Esophagus muscularis mucosa (tissue), 4 donors: ENCODE measurements around the gene WWOX. TPM values are rescaled to one million over a fixed set of nuclear protein-coding genes. Genes with fewer than 3 reads are reported as not detected.

Experiments
- DNase-seq: peaks from one replicate; pipeline ENCODE4 v3.0.0-alpha.2; 2017; ENCODE audit errors: extremely low spot score
- H3K27ac ChIP-seq, 4 donors: fragments of 200-600 bp; sonication (generic); replicated peaks in 1 of 4; 1 replicate in 3 of 4; 2 replicates in 1 of 4; pipeline ENCODE4 v1.5.1; 2016 to 2019; ENCODE audit warnings: mild to moderate bottlenecking in 1 of 4
- H3K27me3 ChIP-seq, 4 donors: fragments of 200-600 bp; sonication (generic); one replicate each; pipeline versions ENCODE4 v1.5.1 to v1.6.0; 2016 to 2019
- H3K36me3 ChIP-seq, 4 donors: fragments of 200-600 bp; sonication (generic); one replicate each; pipeline ENCODE4 v1.5.1; 2016 to 2019
- H3K4me1 ChIP-seq, 4 donors: fragments of 200-600 bp; sonication (generic); one replicate each; pipeline ENCODE4 v1.5.1; 2016 to 2019
- H3K4me3 ChIP-seq, 4 donors: fragments of 200-600 bp; sonication (generic); 1 replicate in 2 of 4; 2 replicates in 2 of 4; pipeline ENCODE4 v1.5.1; 2016 to 2019; ENCODE audit warnings: mild to moderate bottlenecking in 4 of 4, moderate library complexity in 1 of 4
- H3K9me3 ChIP-seq, 4 donors: fragments of 200-600 bp; sonication (generic); 1 replicate in 3 of 4; 2 replicates in 1 of 4; pipeline ENCODE4 v1.5.1; 2016 to 2019
- EP300 ChIP-seq: sonication (generic); formaldehyde crosslinking; IDR thresholded peaks from one replicate; pipeline ENCODE4 v1.6.1; 2017; ENCODE audit warnings: antibody characterized with exemption
- POLR2A ChIP-seq: fragments of 450-650 bp; IDR thresholded peaks from one replicate; pipeline ENCODE4 v1.6.1; 2017; ENCODE audit warnings: antibody characterized with exemption, moderate library complexity, mild to moderate bottlenecking, low read depth
- POLR2AphosphoS5 ChIP-seq, 2 donors: sonication (generic); formaldehyde crosslinking; IDR thresholded peaks; one replicate each; pipeline ENCODE4 v1.6.1; 2017; ENCODE audit warnings: antibody characterized with exemption in 2 of 2
- WGBS: methylation state at CpG from one replicate; pipeline ENCODE4 v1.1.5; 2018; 5-methylcytosine and 5-hydroxymethylcytosine counted together
- intact Hi-C: fragments of 100-400 bp; cut with DNase I; formaldehyde crosslinking; loops from one replicate; pipeline ENCODE4 v1.15.1; 2023
- total RNA-seq, 4 donors: library from RNA; depleted of rRNA; stranded (reverse); fragments of >200 nt; gene quantifications; one replicate each; pipeline versions ENCODE4 v1.1.0 to v1.2.1, GENCODE V29; 2016
- TF ChIP-seq, protein P1 (sequence below), 3 experiments: fragments of 200-600 bp in 2 of 3; fragments of 450-650 bp in 1 of 3; sonication (generic) in 2 of 3; IDR thresholded peaks; one replicate each; pipeline ENCODE4 v1.5.1; 2017 to 2019; ENCODE audit warnings: antibody characterized with exemption in 3 of 3, mild to moderate bottlenecking in 2 of 3, moderate library complexity in 1 of 3

Gene WWOX
- total RNA-seq, 4 donors from 2014 or later: 14.4 to 27.8 (median 15.4) TPM

DNA sequence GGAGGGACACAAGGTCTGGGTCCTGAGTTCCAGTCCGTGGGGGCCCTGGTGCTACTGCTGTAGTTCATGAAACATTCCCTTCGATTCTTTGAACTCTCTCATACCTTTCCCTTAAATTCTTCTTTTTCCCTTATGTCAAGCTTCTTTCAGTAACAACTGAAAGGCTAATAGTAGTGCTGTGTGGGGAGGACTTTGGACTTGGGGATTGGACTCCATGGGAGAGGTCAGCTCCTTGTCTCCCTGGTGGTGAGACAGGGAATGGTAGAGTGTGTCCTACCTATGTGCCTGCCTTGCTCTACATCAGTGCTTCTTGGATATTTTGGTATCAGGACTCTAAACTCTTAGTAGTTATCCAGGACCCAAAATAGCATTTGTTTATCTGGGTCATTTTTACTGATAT, 628.1 kb downstream of the WWOX start:
- no peak overlapping the region for H3K27ac ChIP-seq
- TF ChIP-seq EP300: no peak
- TF ChIP-seq, protein P1, sequence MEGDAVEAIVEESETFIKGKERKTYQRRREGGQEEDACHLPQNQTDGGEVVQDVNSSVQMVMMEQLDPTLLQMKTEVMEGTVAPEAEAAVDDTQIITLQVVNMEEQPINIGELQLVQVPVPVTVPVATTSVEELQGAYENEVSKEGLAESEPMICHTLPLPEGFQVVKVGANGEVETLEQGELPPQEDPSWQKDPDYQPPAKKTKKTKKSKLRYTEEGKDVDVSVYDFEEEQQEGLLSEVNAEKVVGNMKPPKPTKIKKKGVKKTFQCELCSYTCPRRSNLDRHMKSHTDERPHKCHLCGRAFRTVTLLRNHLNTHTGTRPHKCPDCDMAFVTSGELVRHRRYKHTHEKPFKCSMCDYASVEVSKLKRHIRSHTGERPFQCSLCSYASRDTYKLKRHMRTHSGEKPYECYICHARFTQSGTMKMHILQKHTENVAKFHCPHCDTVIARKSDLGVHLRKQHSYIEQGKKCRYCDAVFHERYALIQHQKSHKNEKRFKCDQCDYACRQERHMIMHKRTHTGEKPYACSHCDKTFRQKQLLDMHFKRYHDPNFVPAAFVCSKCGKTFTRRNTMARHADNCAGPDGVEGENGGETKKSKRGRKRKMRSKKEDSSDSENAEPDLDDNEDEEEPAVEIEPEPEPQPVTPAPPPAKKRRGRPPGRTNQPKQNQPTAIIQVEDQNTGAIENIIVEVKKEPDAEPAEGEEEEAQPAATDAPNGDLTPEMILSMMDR (IDR thresholded peaks at IDR 0.05): no peak
- TF ChIP-seq POLR2AphosphoS5 (IDR thresholded peaks at IDR 0.05): no peak
- no peak for TF ChIP-seq POLR2A
- intact Hi-C loops: no loop called here
- 87% methylated on average over 2 of the region's 2 CpGs for WGBS
- no peak for DNase-seq
- H3K9me3 ChIP-seq: no peaks in the 10 kb centered on the region
- H3K4me3 ChIP-seq: no peak overlapping the region
- H3K27me3 ChIP-seq: no peaks in the 10 kb centered on the region
- no peaks in the 10 kb centered on the region for H3K36me3 ChIP-seq
- no peaks in the 10 kb centered on the region for H3K4me1 ChIP-seq

DNA sequence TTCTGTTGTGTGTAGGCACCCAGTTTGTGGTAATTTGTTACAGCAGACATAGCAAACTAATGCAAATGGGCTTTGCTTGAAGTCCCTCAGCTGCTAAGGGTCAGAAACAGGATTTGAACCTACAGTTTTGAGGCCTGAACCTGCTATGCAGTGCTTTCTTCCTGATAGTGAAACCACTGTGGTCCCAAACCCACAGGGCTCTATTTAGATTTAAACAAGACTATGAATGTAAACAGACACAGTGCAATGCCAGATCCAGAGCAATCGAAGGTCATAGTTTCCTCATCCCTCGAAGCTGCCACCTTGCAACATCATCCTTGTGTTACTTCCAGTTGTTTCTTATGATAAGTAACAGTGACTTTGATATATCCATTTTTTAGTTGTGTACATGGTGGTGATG, 630.2 kb downstream of the WWOX start:
- no peaks in the 10 kb centered on the region for H3K9me3 ChIP-seq
- WGBS: 57% methylated on average over 2 of the region's 2 CpGs
- H3K4me3 ChIP-seq: no peak overlapping the region
- no peak for DNase-seq
- intact Hi-C loops: no loop called here
- H3K4me1 ChIP-seq: no peaks in the 10 kb centered on the region
- H3K36me3 ChIP-seq: no peaks in the 10 kb centered on the region
- H3K27me3 ChIP-seq: no peaks in the 10 kb centered on the region
- TF ChIP-seq POLR2AphosphoS5 (IDR thresholded peaks at IDR 0.05): no peak
- TF ChIP-seq, protein P1 (IDR thresholded peaks at IDR 0.05): no peak
- TF ChIP-seq EP300: no peak
- no peak for TF ChIP-seq POLR2A
- no peak overlapping the region for H3K27ac ChIP-seq

DNA sequence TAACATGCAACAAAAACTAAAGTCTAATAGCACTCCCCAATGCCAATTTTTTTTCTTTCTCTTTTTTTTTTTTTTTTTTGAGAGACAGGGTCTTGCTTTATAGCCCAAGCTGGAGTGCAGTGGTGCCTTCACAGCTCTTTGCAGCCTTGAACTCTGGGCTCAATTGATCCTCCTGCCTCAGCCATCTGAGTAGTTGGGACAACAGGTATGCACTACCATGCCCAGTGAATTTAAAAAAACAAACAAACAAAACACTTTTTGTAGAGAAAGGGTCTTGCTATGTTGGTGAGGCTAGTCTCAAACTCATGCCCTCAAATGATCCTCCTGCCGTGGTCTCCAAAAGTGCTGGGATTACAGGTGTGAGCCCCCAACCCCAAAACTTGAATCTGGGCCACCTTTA, 632.3 kb downstream of the WWOX start:
- DNase-seq: no peak
- WGBS: 100% methylated on average over 1 of the region's 1 CpG
- Histone ChIP-seq H3K27ac (no peak overlapping the region), H3K27me3 (no peaks in the 10 kb centered on the region), H3K4me1 (no peaks in the 10 kb centered on the region), H3K9me3 (no peaks in the 10 kb centered on the region), H3K4me3 (no peak overlapping the region), H3K36me3 (no peaks in the 10 kb centered on the region)
- no peak for TF ChIP-seq POLR2AphosphoS5 (IDR thresholded peaks at IDR 0.05)
- TF ChIP-seq, protein P1 (IDR thresholded peaks at IDR 0.05): no peak
- no peak for TF ChIP-seq POLR2A
- no peak for TF ChIP-seq EP300
- intact Hi-C loops: no loop called here

DNA sequence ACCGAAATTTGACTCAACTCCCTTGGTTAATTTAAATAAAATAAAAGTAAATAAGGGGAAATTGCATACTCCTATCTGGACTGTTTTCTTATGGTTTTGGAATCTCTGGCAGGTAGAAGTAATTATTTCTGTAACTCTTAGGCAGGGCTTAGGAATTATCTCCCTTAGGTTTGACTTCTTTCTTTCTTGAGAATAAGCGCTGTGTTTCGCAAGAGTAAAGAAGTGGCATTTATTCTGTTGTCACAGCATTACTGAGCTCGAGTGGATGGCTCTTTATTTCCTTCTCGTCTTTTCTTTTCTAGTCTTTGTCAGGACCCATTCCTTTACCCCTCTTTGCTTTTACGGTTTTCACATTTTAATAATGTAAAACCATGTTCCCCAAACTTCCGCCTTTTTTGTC, 633.2 kb downstream of the WWOX start:
- TF ChIP-seq POLR2A (no peak), POLR2AphosphoS5 (IDR thresholded peaks at IDR 0.05) (no peak), EP300 (no peak)
- TF ChIP-seq, protein P1 (IDR thresholded peaks at IDR 0.05): no peak
- intact Hi-C loops: no loop called here
- H3K36me3 ChIP-seq: no peaks in the 10 kb centered on the region

DNA sequence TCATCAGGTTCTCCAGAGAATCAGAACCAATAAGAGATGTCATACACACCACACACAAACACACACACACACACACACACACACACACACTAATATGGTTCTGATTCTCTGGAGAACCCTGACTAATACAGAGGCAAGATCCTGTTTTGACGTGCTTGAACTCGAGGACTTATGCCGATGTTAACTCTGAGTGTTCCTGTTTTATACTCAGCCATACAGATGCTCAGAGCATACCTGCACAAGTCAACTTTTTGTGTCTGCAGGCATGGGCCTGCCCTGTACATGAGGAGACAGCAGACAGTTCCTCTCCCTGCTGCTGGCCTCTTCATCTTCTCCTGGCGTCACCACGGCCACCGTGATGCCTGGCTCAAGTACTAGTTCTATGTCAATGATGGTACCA, 635.9 kb downstream of the WWOX start:
- 86% methylated on average over 6 of the region's 6 CpGs for WGBS
- Histone ChIP-seq H3K27ac (no peak overlapping the region), H3K4me1 (no peaks in the 10 kb centered on the region), H3K27me3 (no peaks in the 10 kb centered on the region), H3K9me3 (no peaks in the 10 kb centered on the region), H3K36me3 (no peaks in the 10 kb centered on the region), H3K4me3 (no peak overlapping the region)
- DNase-seq: no peak
- intact Hi-C loops: no loop called here
- TF ChIP-seq POLR2AphosphoS5 (IDR thresholded peaks at IDR 0.05): no peak
- no peak for TF ChIP-seq EP300
- no peak for TF ChIP-seq POLR2A
- TF ChIP-seq, protein P1 (IDR thresholded peaks at IDR 0.05): no peak

More for the DNA sequence above, 633.2 kb downstream of the WWOX start:
- Histone ChIP-seq H3K27me3 (no peaks in the 10 kb centered on the region), H3K4me3 (no peak overlapping the region), H3K9me3 (no peaks in the 10 kb centered on the region), H3K4me1 (no peaks in the 10 kb centered on the region), H3K27ac (no peak overlapping the region)
- DNase-seq: no peak
- WGBS: 91% methylated on average over 7 of the region's 7 CpGs
